Spinal cord (tissue), 10 donors: ENCODE data around the gene PRRC1. TPM values are rescaled to one million over a fixed set of nuclear protein-coding genes. Genes with fewer than 3 reads are reported as not detected.
A peak's percentile ranks its signal among the peaks of the same experiment; 100 is the strongest.
"Not testable (repeated sequence)": the region's sequence is repeated elsewhere in the genome, so short reads cannot be mapped to it uniquely, and the experiment has no call there.

ENCODE experiments used
- DNase-seq, 6 donors: peaks; one replicate each; pipeline versions ENCODE4 v3.0.0 to v3.0.0-alpha.2; 2013 to 2015; ENCODE audit warnings: low spot score in 6 of 6, low read depth in 4 of 6
- H3K27ac ChIP-seq: one replicate; pipeline ENCODE4 v1.5.1; 2013; ENCODE audit warnings: low read depth, low read length, control low read depth
- H3K27me3 ChIP-seq: one replicate; pipeline ENCODE4 v1.6.1; 2013; ENCODE audit warnings: low read length; ENCODE audit not compliant: control insufficient read depth, insufficient read depth
- H3K36me3 ChIP-seq: one replicate; pipeline ENCODE4 v1.6.1; 2013; ENCODE audit warnings: low read length; ENCODE audit not compliant: control insufficient read depth, insufficient read depth
- H3K4me1 ChIP-seq: one replicate; pipeline ENCODE4 v1.6.1; 2013; ENCODE audit warnings: low read length; ENCODE audit not compliant: control insufficient read depth, insufficient read depth
- H3K4me3 ChIP-seq: one replicate; pipeline ENCODE4 v1.5.1; 2013; ENCODE audit warnings: low read depth, low read length, control low read depth
- H3K9me3 ChIP-seq: one replicate; pipeline ENCODE4 v1.6.1; 2013; ENCODE audit warnings: low read length; ENCODE audit not compliant: control insufficient read depth, insufficient read depth
- WGBS: methylation state at CpG from one replicate; pipeline ENCODE4 v1.1.5; 2013; ENCODE audit warnings: missing lambda C conversion rate; ENCODE audit not compliant: insufficient coverage; 5-methylcytosine and 5-hydroxymethylcytosine counted together
- polyA plus RNA-seq, 2 donors: library from polyadenylated mRNA; unstranded; fragments of 120-200 nt; gene quantifications; one replicate each; pipeline ENCODE4 v1.2.1, GENCODE V29; 2013; ENCODE audit not compliant: insufficient read length in 2 of 2
- total RNA-seq, 2 donors: library from RNA; depleted of rRNA in 1 of 2; stranded (reverse); fragments of 120-200 nt in 1 of 2; fragments of >200 nt in 1 of 2; gene quantifications; one replicate each; pipeline versions ENCODE4 v1.2.3 to v1.2.4, GENCODE V29; 2013 to 2014
- donor health status: healthy.

The PRRC1 gene
- total and polyA plus RNA-seq, 4 donors = 30.9 to 58.2 (median 41.4) TPM

GRCh38 chr5:127558273-127558672, 40.8 kb downstream of the PRRC1 start:
- no peaks in the 10 kb centered on the region for H3K4me1 ChIP-seq
- no peaks in the 10 kb centered on the region for H3K27me3 ChIP-seq
- no peak overlapping the region for H3K4me3 ChIP-seq
- H3K36me3 ChIP-seq = no peaks in the 10 kb centered on the region
- no CpG with 5 or more reads among the region's 2 CpGs for WGBS
- H3K9me3 ChIP-seq = no peaks in the 10 kb centered on the region
- no peak overlapping the region for H3K27ac ChIP-seq
- DNase-seq = no peak

GRCh38 chr5:127561254-127561653, 43.8 kb downstream of the PRRC1 start:
- DNase-seq = no peak
- H3K27me3 ChIP-seq = no peaks in the 10 kb centered on the region
- no peaks in the 10 kb centered on the region for H3K36me3 ChIP-seq
- no CpG with 5 or more reads among the region's 3 CpGs for whole genome bisulfite sequencing
- H3K9me3 ChIP-seq = no peaks in the 10 kb centered on the region
- no peak overlapping the region for H3K4me3 ChIP-seq
- H3K27ac ChIP-seq = no peak overlapping the region
- no peaks in the 10 kb centered on the region for H3K4me1 ChIP-seq

- Histone ChIP-seq H3K4me1 (no peaks in the 10 kb centered on the region), H3K9me3 (no peaks in the 10 kb centered on the region), H3K27ac (no peak overlapping the region), H3K36me3 (no peaks in the 10 kb centered on the region), H3K27me3 (no peaks in the 10 kb centered on the region), H3K4me3 (no peak overlapping the region)
- DNase-seq = peak in 2 of 6 donors; percentile 39 to 72
- no CpG with 5 or more reads among the region's 3 CpGs for WGBS
These were observed 44.8 kb downstream of the PRRC1 start for GRCh38 chr5:127562252-127562651.

- Histone ChIP-seq H3K27ac (no peak overlapping the region), H3K27me3 (no peaks in the 10 kb centered on the region), H3K36me3 (no peaks in the 10 kb centered on the region), H3K9me3 (no peaks in the 10 kb centered on the region), H3K4me3 (no peak overlapping the region), H3K4me1 (no peaks in the 10 kb centered on the region)
- WGBS = 80% methylated on average over 2 of the region's 2 CpGs
- no peak for DNase-seq
These were observed 45.7 kb downstream of the PRRC1 start for GRCh38 chr5:127563136-127563535.

GRCh38 chr5:127564002-127564769, 46.7 kb downstream of the PRRC1 start:
- no peak overlapping the region for H3K27ac ChIP-seq
- no peaks in the 10 kb centered on the region for H3K4me1 ChIP-seq
- no peaks in the 10 kb centered on the region for H3K36me3 ChIP-seq
- WGBS = no CpG with 5 or more reads among the region's 2 CpGs
- no peaks in the 10 kb centered on the region for H3K9me3 ChIP-seq
- H3K27me3 ChIP-seq = no peaks in the 10 kb centered on the region
- no peak overlapping the region for H3K4me3 ChIP-seq
- DNase-seq = peak in 5 of 6 donors; percentile 24 to 87 (median 40)

- no peaks in the 10 kb centered on the region for H3K4me1 ChIP-seq
- H3K27me3 ChIP-seq = no peaks in the 10 kb centered on the region
- WGBS = no CpG with 5 or more reads among the region's 1 CpG
- no peak overlapping the region for H3K4me3 ChIP-seq
- DNase-seq = no peak
- H3K36me3 ChIP-seq = no peaks in the 10 kb centered on the region
- no peaks in the 10 kb centered on the region for H3K9me3 ChIP-seq
- H3K27ac ChIP-seq = no peak overlapping the region
These were observed 48.3 kb downstream of the PRRC1 start for GRCh38 chr5:127565586-127566270.

- DNase-seq = no peak
- H3K4me3 ChIP-seq = no peak overlapping the region
- 29% methylated on average over 1 of the region's 7 CpGs for WGBS
- H3K4me1 ChIP-seq = no peaks in the 10 kb centered on the region
- no peaks in the 10 kb centered on the region for H3K36me3 ChIP-seq
- no peaks in the 10 kb centered on the region for H3K27me3 ChIP-seq
- no peaks in the 10 kb centered on the region for H3K9me3 ChIP-seq
- H3K27ac ChIP-seq = no peak overlapping the region
These were observed 49.8 kb downstream of the PRRC1 start for GRCh38 chr5:127567026-127567768.

GRCh38 chr5:127568166-127568565, 50.7 kb downstream of the PRRC1 start:
- Histone ChIP-seq H3K4me3 (no peak overlapping the region), H3K9me3 (no peaks in the 10 kb centered on the region), H3K27ac (no peak overlapping the region), H3K36me3 (no peaks in the 10 kb centered on the region), H3K4me1 (no peaks in the 10 kb centered on the region), H3K27me3 (no peaks in the 10 kb centered on the region)
- DNase-seq = no peak
- WGBS = 22% methylated on average over 1 of the region's 3 CpGs

- H3K9me3 ChIP-seq, DNase-seq, H3K36me3 ChIP-seq, H3K4me1 ChIP-seq, H3K27ac ChIP-seq, H3K4me3 ChIP-seq, H3K27me3 ChIP-seq: not testable (repeated sequence)
- 79% methylated on average over 37 of the region's 40 CpGs for WGBS
These were observed 52.0 kb downstream of the PRRC1 start for GRCh38 chr5:127569471-127569870.
